Measurements from ENCODE around the gene MED12L.

The MED12L gene

GRCh38 chr3:151367448-151367847 is 282.0 kb downstream of the MED12L start:
- no peak for DNase-seq (ENCODE audit: low read depth, low spot score)
- Histone ChIP-seq H3K9me3 (ENCODE audit: low read depth, low read length) (no peaks in the 10 kb centered on the region), H3K9ac (ENCODE audit: insufficient read length) (no peak overlapping the region), H3K36me3 (ENCODE audit: insufficient read depth, low read length) (no peaks in the 10 kb centered on the region), H3K4me3 (no peak overlapping the region), H3K27ac (no peak overlapping the region)
- TF ChIP-seq POLR2AphosphoS5 (IDR thresholded peaks at IDR 0.05; ENCODE audit: borderline replicate concordance, low read depth, low read length) (no peak), EZH2 (IDR thresholded peaks at IDR 0.05) (no peak), FOXP2 (optimal IDR thresholded peaks at IDR 0.05; ENCODE audit: control extremely low read depth, extremely low read length, insufficient read depth) (no peak)

- H3K36me3 ChIP-seq (ENCODE audit: insufficient read depth, low read length) = no peaks in the 10 kb centered on the region
- no peaks in the 10 kb centered on the region for H3K9me3 ChIP-seq (ENCODE audit: low read depth, low read length)
- H3K4me3 ChIP-seq = no peak overlapping the region
- H3K9ac ChIP-seq (ENCODE audit: insufficient read length) = no peak overlapping the region
- no peak overlapping the region for H3K27ac ChIP-seq
- DNase-seq (ENCODE audit: low read depth, low spot score) = no peak
- no peak for TF ChIP-seq FOXP2 (optimal IDR thresholded peaks at IDR 0.05; ENCODE audit: control extremely low read depth, extremely low read length, insufficient read depth)
- no peak for TF ChIP-seq POLR2AphosphoS5 (IDR thresholded peaks at IDR 0.05; ENCODE audit: borderline replicate concordance, low read depth, low read length)
- TF ChIP-seq EZH2 (IDR thresholded peaks at IDR 0.05) = no peak
These were observed 286.1 kb downstream of the MED12L start for GRCh38 chr3:151371526-151371925.

DNA sequence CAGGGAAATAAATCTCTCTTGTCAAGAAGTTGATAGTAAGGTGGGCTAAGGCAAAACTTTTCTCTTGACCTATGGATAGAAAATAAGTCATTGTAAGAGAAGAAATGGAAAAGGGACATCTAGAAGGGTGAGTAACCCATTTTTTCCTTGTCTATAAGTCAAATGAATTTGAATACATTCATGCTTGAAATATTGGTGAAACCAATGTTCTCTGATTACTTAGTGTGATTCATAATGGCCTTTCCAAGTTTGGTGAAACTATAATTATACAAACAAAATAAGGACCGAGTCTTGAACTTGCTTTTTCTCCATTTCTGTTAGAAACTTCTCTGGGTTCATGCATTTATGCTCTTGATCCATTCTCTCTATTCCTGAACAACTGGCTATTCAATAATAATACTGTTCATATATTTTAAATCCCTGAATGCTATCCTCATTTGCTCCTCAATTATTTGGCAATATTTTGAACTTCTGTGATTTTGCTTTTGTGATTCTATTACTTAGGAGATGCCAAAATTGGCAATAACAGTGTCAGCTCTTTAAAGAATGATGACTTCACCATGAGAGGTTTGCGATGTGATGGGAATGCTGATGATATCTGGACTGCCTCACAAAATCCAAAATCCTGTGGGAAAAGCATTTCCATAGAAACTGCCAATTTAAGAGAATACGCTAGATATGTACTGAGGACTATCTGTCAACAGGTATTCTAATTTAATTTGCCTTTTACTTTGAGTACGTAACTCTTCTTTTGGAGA is 286.8 kb downstream of the MED12L start:
- no peak for DNase-seq (ENCODE audit: low read depth, low spot score)
- no peak overlapping the region for H3K4me3 ChIP-seq
- no peak overlapping the region for H3K27ac ChIP-seq
- TF ChIP-seq FOXP2 (optimal IDR thresholded peaks at IDR 0.05; ENCODE audit: control extremely low read depth, extremely low read length, insufficient read depth) (no peak), POLR2AphosphoS5 (IDR thresholded peaks at IDR 0.05; ENCODE audit: borderline replicate concordance, low read depth, low read length) (no peak), EZH2 (IDR thresholded peaks at IDR 0.05) (no peak)
- H3K36me3 ChIP-seq (ENCODE audit: insufficient read depth, low read length) = no peaks in the 10 kb centered on the region
- H3K9me3 ChIP-seq (ENCODE audit: low read depth, low read length) = no peaks in the 10 kb centered on the region
- H3K9ac ChIP-seq (ENCODE audit: insufficient read length) = no peak overlapping the region

DNA sequence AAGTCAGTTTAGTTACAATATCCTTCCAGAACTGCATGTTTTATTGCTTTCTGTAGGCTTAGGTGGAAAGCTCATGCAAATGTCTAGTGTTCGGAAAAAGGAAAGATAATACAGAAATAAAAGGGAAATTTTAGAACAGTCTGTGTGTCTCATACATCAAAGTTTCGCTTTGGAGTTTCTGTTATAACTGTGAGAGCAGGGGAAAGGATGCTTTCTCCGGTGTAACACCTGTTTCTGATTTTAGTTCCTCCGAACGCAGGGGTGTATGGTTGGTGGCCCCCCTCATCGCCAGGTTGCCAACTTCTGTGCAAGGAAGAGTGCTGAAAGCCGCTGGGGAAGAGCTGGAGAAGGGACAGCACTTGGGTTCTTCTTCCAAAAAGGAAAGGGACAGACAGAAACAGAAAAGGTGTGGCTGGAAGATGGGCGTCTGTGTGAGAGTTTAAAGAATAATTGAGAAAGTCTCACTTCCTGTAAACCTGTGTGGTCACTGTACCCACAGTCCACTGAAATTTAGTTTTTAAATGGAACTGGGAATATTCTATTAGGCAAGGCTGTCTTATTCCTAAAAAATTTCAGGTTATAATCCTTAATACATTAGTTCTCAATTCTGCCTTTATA is 292.4 kb downstream of the MED12L start:
- Histone ChIP-seq H3K9me3 (ENCODE audit: low read depth, low read length) (no peaks in the 10 kb centered on the region), H3K4me3 (no peak overlapping the region), H3K27ac (no peak overlapping the region), H3K36me3 (ENCODE audit: insufficient read depth, low read length) (no peaks in the 10 kb centered on the region), H3K9ac (ENCODE audit: insufficient read length) (no peak overlapping the region)
- TF ChIP-seq EZH2 (IDR thresholded peaks at IDR 0.05) (no peak), FOXP2 (optimal IDR thresholded peaks at IDR 0.05; ENCODE audit: control extremely low read depth, extremely low read length, insufficient read depth) (no peak), POLR2AphosphoS5 (IDR thresholded peaks at IDR 0.05; ENCODE audit: borderline replicate concordance, low read depth, low read length) (no peak)
- no peak for DNase-seq (ENCODE audit: low read depth, low spot score)

DNA sequence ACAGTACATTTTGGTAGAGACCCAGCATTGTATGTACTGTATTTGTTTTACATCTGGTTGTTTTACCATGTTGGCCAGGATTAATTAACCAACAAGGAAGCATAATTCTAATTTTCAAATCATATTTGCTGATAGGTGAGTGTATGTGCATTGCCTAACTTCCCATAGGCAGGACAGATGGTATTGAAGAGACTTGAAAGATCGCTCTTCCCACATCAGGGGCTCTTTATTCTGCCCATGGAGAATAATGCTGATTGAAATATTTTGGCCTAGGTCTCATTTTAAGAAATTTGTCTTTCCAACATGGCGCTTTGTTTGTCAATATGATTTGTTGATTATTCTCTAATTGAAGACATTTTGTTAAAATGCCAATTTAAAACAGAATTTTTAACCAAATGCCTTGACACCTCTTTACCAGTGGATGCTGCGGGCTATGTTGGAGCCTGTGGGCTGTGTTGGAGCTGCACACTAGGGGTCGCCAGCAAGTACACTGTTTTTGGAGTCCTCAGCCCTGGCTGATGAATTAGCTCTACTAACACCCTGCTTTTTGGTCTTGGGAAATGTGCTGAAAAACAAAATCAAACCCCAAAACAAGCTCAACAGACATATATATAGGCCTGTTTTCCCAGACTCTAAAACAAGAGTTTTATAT is 293.7 kb downstream of the MED12L start:
- no peak overlapping the region for H3K9ac ChIP-seq (ENCODE audit: insufficient read length)
- H3K4me3 ChIP-seq = no peak overlapping the region
- DNase-seq (ENCODE audit: low read depth, low spot score) = no peak
- TF ChIP-seq POLR2AphosphoS5 (IDR thresholded peaks at IDR 0.05; ENCODE audit: borderline replicate concordance, low read depth, low read length) (no peak), EZH2 (IDR thresholded peaks at IDR 0.05) (no peak), FOXP2 (optimal IDR thresholded peaks at IDR 0.05; ENCODE audit: control extremely low read depth, extremely low read length, insufficient read depth) (no peak)
- no peak overlapping the region for H3K27ac ChIP-seq
- no peaks in the 10 kb centered on the region for H3K9me3 ChIP-seq (ENCODE audit: low read depth, low read length)
- H3K36me3 ChIP-seq (ENCODE audit: insufficient read depth, low read length) = no peaks in the 10 kb centered on the region

GRCh38 chr3:151382671-151383070 is 297.2 kb downstream of the MED12L start:
- Histone ChIP-seq H3K36me3 (ENCODE audit: insufficient read depth, low read length) (no peaks in the 10 kb centered on the region), H3K27ac (no peak overlapping the region), H3K9ac (ENCODE audit: insufficient read length) (no peak overlapping the region), H3K9me3 (ENCODE audit: low read depth, low read length) (no peaks in the 10 kb centered on the region), H3K4me3 (no peak overlapping the region)
- TF ChIP-seq EZH2 (IDR thresholded peaks at IDR 0.05) (no peak), POLR2AphosphoS5 (IDR thresholded peaks at IDR 0.05; ENCODE audit: borderline replicate concordance, low read depth, low read length) (no peak), FOXP2 (optimal IDR thresholded peaks at IDR 0.05; ENCODE audit: control extremely low read depth, extremely low read length, insufficient read depth) (no peak)
- DNase-seq (ENCODE audit: low read depth, low spot score) = no peak

DNA sequence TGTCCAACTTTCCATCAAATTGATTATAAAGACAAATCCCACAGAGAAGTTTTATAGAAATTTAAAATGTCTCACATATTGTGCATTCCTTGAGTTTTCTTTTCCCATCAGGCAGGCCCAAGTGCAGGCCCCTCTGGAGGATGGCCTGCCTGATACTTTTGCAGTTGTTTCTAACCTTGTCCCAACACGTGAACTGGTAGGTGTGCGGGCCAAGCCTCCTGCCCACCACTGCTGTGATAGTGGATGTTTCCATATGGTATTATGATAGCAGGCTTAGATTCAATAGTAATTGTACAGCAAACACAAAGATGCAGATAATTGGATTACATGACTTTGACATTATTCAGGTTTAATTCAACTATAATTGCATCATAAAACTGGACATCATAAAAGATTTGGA is 297.6 kb downstream of the MED12L start:
- H3K9ac ChIP-seq (ENCODE audit: insufficient read length) = no peak overlapping the region

DNA sequence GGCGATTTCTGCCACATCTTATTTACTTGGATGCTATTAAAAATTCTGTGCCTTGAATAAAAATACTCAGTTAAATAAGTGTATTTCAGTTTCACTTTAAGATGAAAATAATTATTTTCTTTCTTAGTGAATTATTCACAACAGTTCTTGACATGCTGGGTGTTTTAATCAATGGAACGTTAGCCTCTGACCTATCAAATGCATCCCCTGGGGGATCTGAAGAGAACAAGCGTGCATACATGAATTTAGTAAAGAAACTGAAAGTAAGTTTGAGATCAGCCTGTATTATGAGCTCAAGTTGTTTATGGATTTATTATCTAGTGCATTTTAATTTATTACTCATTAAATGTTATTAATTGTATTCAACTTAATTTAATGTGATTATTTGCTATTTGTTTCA is 298.5 kb downstream of the MED12L start:
- no peak for TF ChIP-seq POLR2AphosphoS5 (IDR thresholded peaks at IDR 0.05; ENCODE audit: borderline replicate concordance, low read depth, low read length)
- no peak for TF ChIP-seq FOXP2 (optimal IDR thresholded peaks at IDR 0.05; ENCODE audit: control extremely low read depth, extremely low read length, insufficient read depth)
- TF ChIP-seq EZH2 (IDR thresholded peaks at IDR 0.05) = no peak
- Histone ChIP-seq H3K9me3 (ENCODE audit: low read depth, low read length) (no peaks in the 10 kb centered on the region), H3K27ac (no peak overlapping the region), H3K36me3 (ENCODE audit: insufficient read depth, low read length) (no peaks in the 10 kb centered on the region), H3K9ac (ENCODE audit: insufficient read length) (no peak overlapping the region), H3K4me3 (no peak overlapping the region)
- no peak for DNase-seq (ENCODE audit: low read depth, low spot score)

More for the DNA sequence above, 297.6 kb downstream of the MED12L start:
- TF ChIP-seq POLR2AphosphoS5 (IDR thresholded peaks at IDR 0.05; ENCODE audit: borderline replicate concordance, low read depth, low read length) = no peak
- TF ChIP-seq FOXP2 (optimal IDR thresholded peaks at IDR 0.05; ENCODE audit: control extremely low read depth, extremely low read length, insufficient read depth) = no peak
- TF ChIP-seq EZH2 (IDR thresholded peaks at IDR 0.05) = no peak
- no peak for DNase-seq (ENCODE audit: low read depth, low spot score)
- H3K36me3 ChIP-seq (ENCODE audit: insufficient read depth, low read length) = no peaks in the 10 kb centered on the region
- no peaks in the 10 kb centered on the region for H3K9me3 ChIP-seq (ENCODE audit: low read depth, low read length)
- H3K27ac ChIP-seq = no peak overlapping the region
- H3K4me3 ChIP-seq = no peak overlapping the region

Data from SK-N-MC (cell line).